Measurements from ENCODE around the gene CHCHD3. TPM values are rescaled to one million over a fixed set of nuclear protein-coding genes. Genes with fewer than 3 reads are reported as not detected.

The CHCHD3 gene
- total and polyA plus RNA-seq, 2 experiments from 2014 or later, result 65.3 to 68.5 TPM

DNA sequence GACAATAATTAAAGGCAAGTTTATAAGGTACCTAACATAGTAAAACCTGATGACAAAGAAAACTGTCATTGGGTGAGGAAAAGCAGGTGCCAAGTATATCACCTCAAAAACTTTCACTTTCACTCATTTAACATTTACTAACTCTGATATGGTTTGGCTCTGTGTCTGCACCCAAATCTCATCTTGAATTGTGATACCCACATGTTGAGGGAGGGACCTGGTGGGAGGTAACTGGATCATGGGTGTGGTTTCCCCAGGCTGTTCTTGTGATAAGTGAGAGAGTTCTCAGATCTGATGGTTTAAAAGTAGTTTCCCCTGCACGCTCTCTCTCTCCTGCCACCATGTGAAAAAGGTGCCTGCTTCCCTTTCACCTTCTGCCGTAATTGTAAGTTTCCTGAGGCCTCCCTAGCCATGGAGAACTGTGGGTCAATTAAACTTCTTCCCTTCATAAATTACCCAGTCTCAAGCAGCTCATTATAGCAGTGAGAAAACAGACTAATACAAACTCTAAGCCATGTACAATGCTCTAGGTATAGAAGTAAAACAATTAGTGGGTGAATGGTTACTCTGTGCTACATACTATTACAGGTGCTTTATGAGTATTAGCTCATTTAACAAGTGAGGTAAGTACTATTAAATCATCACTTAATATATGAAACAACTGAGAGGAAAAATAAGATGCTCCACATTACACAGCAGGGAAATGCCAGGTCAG, 199.0 kb downstream of the CHCHD3 start:
- no peaks in the 10 kb centered on the region for H3K9me2 ChIP-seq (replicated peaks; ENCODE audit: insufficient read depth)
- no peak overlapping the region for H3K4me3 ChIP-seq
- no peak overlapping the region for H3K27ac ChIP-seq
- H3K36me3 ChIP-seq (replicated peaks; ENCODE audit: insufficient read depth, low read depth), result no peaks in the 10 kb centered on the region
- TF ChIP-seq, protein P1, sequence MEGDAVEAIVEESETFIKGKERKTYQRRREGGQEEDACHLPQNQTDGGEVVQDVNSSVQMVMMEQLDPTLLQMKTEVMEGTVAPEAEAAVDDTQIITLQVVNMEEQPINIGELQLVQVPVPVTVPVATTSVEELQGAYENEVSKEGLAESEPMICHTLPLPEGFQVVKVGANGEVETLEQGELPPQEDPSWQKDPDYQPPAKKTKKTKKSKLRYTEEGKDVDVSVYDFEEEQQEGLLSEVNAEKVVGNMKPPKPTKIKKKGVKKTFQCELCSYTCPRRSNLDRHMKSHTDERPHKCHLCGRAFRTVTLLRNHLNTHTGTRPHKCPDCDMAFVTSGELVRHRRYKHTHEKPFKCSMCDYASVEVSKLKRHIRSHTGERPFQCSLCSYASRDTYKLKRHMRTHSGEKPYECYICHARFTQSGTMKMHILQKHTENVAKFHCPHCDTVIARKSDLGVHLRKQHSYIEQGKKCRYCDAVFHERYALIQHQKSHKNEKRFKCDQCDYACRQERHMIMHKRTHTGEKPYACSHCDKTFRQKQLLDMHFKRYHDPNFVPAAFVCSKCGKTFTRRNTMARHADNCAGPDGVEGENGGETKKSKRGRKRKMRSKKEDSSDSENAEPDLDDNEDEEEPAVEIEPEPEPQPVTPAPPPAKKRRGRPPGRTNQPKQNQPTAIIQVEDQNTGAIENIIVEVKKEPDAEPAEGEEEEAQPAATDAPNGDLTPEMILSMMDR (IDR thresholded peaks at IDR 0.05; ENCODE audit: poor library complexity), result no peak
- TF ChIP-seq EZH2phosphoT487 (IDR thresholded peaks at IDR 0.05; ENCODE audit: low read depth, severe bottlenecking, unreplicated experiment) (no peak), EZH2 (IDR thresholded peaks at IDR 0.05; ENCODE audit: borderline replicate concordance) (no peak)
- no peak overlapping the region for H3K4me2 ChIP-seq
- no peak for DNase-seq (ENCODE audit: low spot score)
- no peaks in the 10 kb centered on the region for H3K27me3 ChIP-seq
- H2AFZ ChIP-seq, result no peak overlapping the region
- H4K20me1 ChIP-seq (ENCODE audit: insufficient read depth, poor library complexity, severe bottlenecking), result no peaks in the 10 kb centered on the region
- no peaks in the 10 kb centered on the region for H3K9me3 ChIP-seq (ENCODE audit: low read depth)
- WGBS (ENCODE audit: low lambda C conversion rate, missing lambda C conversion rate), result 84% methylated on average over 2 of the region's 2 CpGs
- H3K4me1 ChIP-seq (ENCODE audit: insufficient read depth), result no peaks in the 10 kb centered on the region
- H3K79me2 ChIP-seq, result peaks cover 2% of the 10 kb centered on the region

DNA sequence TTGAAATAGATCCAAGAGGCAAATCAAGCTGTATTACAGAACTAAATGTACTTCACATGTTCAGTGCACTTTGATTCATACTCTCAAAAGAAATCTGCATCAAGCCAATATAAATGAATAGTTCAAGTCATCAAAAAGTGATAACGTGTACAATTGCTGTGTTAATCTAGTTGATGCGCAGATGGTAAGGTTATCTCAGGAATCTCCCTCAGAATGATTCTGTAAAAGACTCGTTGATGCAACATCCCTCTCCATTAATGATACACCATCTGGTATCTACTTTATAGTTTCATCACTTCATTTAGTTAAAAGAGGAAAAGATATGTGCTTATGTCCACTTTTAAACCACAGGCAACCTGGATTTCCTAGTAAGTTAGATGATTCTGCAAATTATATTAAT, 200.6 kb downstream of the CHCHD3 start:
- H3K9me2 ChIP-seq (replicated peaks; ENCODE audit: insufficient read depth), result no peaks in the 10 kb centered on the region
- H3K4me3 ChIP-seq, result no peak overlapping the region
- H3K36me3 ChIP-seq (replicated peaks; ENCODE audit: insufficient read depth, low read depth), result no peaks in the 10 kb centered on the region
- TF ChIP-seq EZH2 (IDR thresholded peaks at IDR 0.05; ENCODE audit: borderline replicate concordance) (no peak), EZH2phosphoT487 (IDR thresholded peaks at IDR 0.05; ENCODE audit: low read depth, severe bottlenecking, unreplicated experiment) (no peak)
- TF ChIP-seq, protein P1 (IDR thresholded peaks at IDR 0.05; ENCODE audit: poor library complexity), result no peak
- H3K79me2 ChIP-seq, result no peaks in the 10 kb centered on the region
- no peak overlapping the region for H3K4me2 ChIP-seq
- no peaks in the 10 kb centered on the region for H3K27me3 ChIP-seq
- no peak overlapping the region for H3K27ac ChIP-seq
- no peaks in the 10 kb centered on the region for H3K4me1 ChIP-seq (ENCODE audit: insufficient read depth)
- H2AFZ ChIP-seq, result no peak overlapping the region
- WGBS (ENCODE audit: low lambda C conversion rate, missing lambda C conversion rate), result 86% methylated on average over 3 of the region's 3 CpGs
- DNase-seq (ENCODE audit: low spot score), result no peak
- H3K9me3 ChIP-seq (ENCODE audit: low read depth), result no peaks in the 10 kb centered on the region
- H4K20me1 ChIP-seq (ENCODE audit: insufficient read depth, poor library complexity, severe bottlenecking), result no peaks in the 10 kb centered on the region

DNA sequence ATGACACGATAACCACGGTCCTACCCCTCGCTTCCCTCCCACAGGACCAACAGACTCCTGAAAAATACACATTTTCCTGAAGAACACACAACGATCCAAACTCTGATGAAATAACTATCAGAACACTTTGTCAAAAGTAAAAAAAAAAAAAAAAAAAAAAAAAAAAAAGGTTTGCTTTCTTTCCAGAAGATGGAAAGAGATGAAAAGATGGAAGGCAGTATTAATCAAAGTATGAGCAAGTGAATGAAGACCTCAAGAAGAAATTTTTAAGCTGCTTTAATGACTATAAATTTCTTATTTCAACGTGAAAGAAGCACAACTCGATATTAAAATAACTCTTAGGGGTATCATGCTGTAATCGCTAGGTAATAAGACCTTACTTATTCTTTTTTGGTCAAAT, 202.3 kb downstream of the CHCHD3 start:
- no peaks in the 10 kb centered on the region for H3K36me3 ChIP-seq (replicated peaks; ENCODE audit: insufficient read depth, low read depth)
- H3K9me2 ChIP-seq (replicated peaks; ENCODE audit: insufficient read depth), result no peaks in the 10 kb centered on the region
- no peak overlapping the region for H3K4me3 ChIP-seq
- no peaks in the 10 kb centered on the region for H4K20me1 ChIP-seq (ENCODE audit: insufficient read depth, poor library complexity, severe bottlenecking)
- TF ChIP-seq EZH2 (IDR thresholded peaks at IDR 0.05; ENCODE audit: borderline replicate concordance) (no peak), EZH2phosphoT487 (IDR thresholded peaks at IDR 0.05; ENCODE audit: low read depth, severe bottlenecking, unreplicated experiment) (no peak)
- TF ChIP-seq, protein P1 (IDR thresholded peaks at IDR 0.05; ENCODE audit: poor library complexity), result no peak
- no peaks in the 10 kb centered on the region for H3K9me3 ChIP-seq (ENCODE audit: low read depth)
- H3K27me3 ChIP-seq, result no peaks in the 10 kb centered on the region
- 99% methylated on average over 7 of the region's 7 CpGs for WGBS (ENCODE audit: low lambda C conversion rate, missing lambda C conversion rate)
- no peak overlapping the region for H3K4me2 ChIP-seq
- H3K4me1 ChIP-seq (ENCODE audit: insufficient read depth), result no peaks in the 10 kb centered on the region
- H2AFZ ChIP-seq, result no peak overlapping the region
- DNase-seq (ENCODE audit: low spot score), result no peak
- no peaks in the 10 kb centered on the region for H3K79me2 ChIP-seq
- H3K27ac ChIP-seq, result no peak overlapping the region

Data from hepatocyte (in vitro differentiated cells).